ENCODE data around the gene UHRF1. TPM values are rescaled to one million over a fixed set of nuclear protein-coding genes. Genes with fewer than 3 reads are reported as not detected.

UHRF1 gene
- total RNA-seq, 1 experiment from 2014 or later, result 13.4 TPM

Small RNA genes within 50 kb of the gene (small RNA-seq; reads per million reads assigned to genes)
- 0 reads per million in 2 experiments for gene MIR4747

Other genes starting within 250 kb of the UHRF1 start
- gene MYDGF, start 239.2 kb upstream of the UHRF1 start, total RNA-seq (2014; rRNA removed; shearing (Covaris generic)), result 184 and 191 TPM in 2 replicates
- gene DPP9, start 185.7 kb upstream of the UHRF1 start, total RNA-seq (2014; rRNA removed; shearing (Covaris generic)), result 27.9 and 28.4 TPM in 2 replicates
- 10.2 and 10.6 TPM in 2 replicates for gene FEM1A, start 117.8 kb upstream of the UHRF1 start, total RNA-seq (2014; rRNA removed; shearing (Covaris generic))
- gene TICAM1, start 77.8 kb upstream of the UHRF1 start, total RNA-seq (2014; rRNA removed; shearing (Covaris generic)), result 3.0 and 4.4 TPM in 2 replicates
- 35.2 and 36.9 TPM in 2 replicates for gene PLIN3, start 41.8 kb upstream of the UHRF1 start, total RNA-seq (2014; rRNA removed; shearing (Covaris generic))
- gene ARRDC5, start 6.6 kb upstream of the UHRF1 start, total RNA-seq (2014; rRNA removed; shearing (Covaris generic)), result not detected in 2 replicates
- 5.6 and 6.0 TPM in 2 replicates for gene KDM4B, start 59.6 kb downstream of the UHRF1 start, total RNA-seq (2014; rRNA removed; shearing (Covaris generic))

Data from NCI-H460 (cell line).